Thoracic aorta (tissue), 2 donors: ENCODE measurements around the gene CDKN2D. TPM values are rescaled to one million over a fixed set of nuclear protein-coding genes. Genes with fewer than 3 reads are reported as not detected.
A peak's percentile ranks its signal among the peaks of the same experiment; 100 is the strongest.
"Not testable (repeated sequence)": the region's sequence is repeated elsewhere in the genome, so short reads cannot be mapped to it uniquely, and the experiment has no call there.

ENCODE experiments used
- ATAC-seq: fragments of 150-250 bp; one replicate; pipeline ENCODE4 v1.8.0; 2017; ENCODE audit warnings: low read depth; ENCODE audit not compliant: insufficient number of reproducible peaks, low FRiP score
- DNase-seq: peaks from one replicate; pipeline ENCODE4 v3.0.0-alpha.2; 2020; ENCODE audit warnings: low spot score
- H3K27ac ChIP-seq, 2 donors: fragments of 200-600 bp; sonication (generic); 1 replicate in 1 of 2; 2 replicates in 1 of 2; pipeline ENCODE4 v1.5.1; 2016; ENCODE audit warnings: mild to moderate bottlenecking in 2 of 2, moderate library complexity in 2 of 2
- H3K27me3 ChIP-seq: fragments of 200-600 bp; sonication (generic); replicated peaks from 2 replicates; pipeline ENCODE4 v1.6.0; 2016; ENCODE audit warnings: mild to moderate bottlenecking; ENCODE audit not compliant: insufficient read depth
- H3K36me3 ChIP-seq: fragments of 200-600 bp; sonication (generic); one replicate; pipeline ENCODE4 v1.5.1; 2016
- H3K4me1 ChIP-seq, 2 donors: fragments of 200-600 bp; sonication (generic); 1 replicate in 1 of 2; 2 replicates in 1 of 2; pipeline versions ENCODE4 v1.5.1 to v1.6.0; 2016; ENCODE audit warnings: low read depth in 2 of 2, mild to moderate bottlenecking in 1 of 2; ENCODE audit not compliant: control insufficient read depth in 1 of 2
- H3K4me3 ChIP-seq: fragments of 200-600 bp; sonication (generic); 2 replicates; pipeline ENCODE4 v1.5.1; 2016; ENCODE audit warnings: mild to moderate bottlenecking
- H3K9me3 ChIP-seq: fragments of 200-600 bp; sonication (generic); 2 replicates; pipeline ENCODE4 v1.5.1; 2016
- total RNA-seq, 2 donors: library from RNA; depleted of rRNA; stranded (reverse); fragments of >200 nt; gene quantifications; one replicate each; pipeline versions ENCODE4 v1.1.0 to v1.2.3, GENCODE V29; 2016
- TF ChIP-seq, protein P1 (sequence below): fragments of 200-600 bp; sonication (generic); IDR thresholded peaks from one replicate; pipeline ENCODE4 v1.5.1; 2019; ENCODE audit warnings: antibody characterized with exemption

CDKN2D gene
- total RNA-seq, 2 donors from 2014 or later, result 16.2 to 21.0 TPM

DNA sequence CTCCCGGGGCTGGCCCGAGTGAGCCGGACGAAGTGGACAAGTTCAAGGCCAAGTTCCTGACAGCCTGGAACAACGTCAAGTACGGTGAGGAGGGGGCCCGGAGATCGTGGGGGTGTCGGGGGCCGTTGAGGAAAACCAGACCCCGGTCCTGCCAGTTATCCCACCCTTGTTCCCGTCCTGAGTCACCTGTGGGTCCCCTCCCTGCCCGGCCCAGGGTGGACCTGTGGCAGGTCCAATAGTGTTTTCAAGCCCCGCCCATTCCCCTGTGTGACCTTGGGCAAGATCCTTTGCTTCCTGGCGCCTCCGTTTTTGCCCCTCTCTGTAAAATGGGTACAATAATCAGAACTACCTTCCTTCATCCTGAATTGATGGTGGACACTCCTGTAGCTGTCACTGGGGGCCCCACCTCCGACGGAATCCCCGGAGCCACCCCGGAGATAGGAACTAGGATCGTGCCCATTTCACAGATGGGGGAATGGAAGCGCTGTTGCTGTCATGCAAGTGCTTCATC lies 24.5 kb downstream of the CDKN2D start:
- DNase-seq (no peak), ATAC-seq (no peak)
- TF ChIP-seq, protein P1, sequence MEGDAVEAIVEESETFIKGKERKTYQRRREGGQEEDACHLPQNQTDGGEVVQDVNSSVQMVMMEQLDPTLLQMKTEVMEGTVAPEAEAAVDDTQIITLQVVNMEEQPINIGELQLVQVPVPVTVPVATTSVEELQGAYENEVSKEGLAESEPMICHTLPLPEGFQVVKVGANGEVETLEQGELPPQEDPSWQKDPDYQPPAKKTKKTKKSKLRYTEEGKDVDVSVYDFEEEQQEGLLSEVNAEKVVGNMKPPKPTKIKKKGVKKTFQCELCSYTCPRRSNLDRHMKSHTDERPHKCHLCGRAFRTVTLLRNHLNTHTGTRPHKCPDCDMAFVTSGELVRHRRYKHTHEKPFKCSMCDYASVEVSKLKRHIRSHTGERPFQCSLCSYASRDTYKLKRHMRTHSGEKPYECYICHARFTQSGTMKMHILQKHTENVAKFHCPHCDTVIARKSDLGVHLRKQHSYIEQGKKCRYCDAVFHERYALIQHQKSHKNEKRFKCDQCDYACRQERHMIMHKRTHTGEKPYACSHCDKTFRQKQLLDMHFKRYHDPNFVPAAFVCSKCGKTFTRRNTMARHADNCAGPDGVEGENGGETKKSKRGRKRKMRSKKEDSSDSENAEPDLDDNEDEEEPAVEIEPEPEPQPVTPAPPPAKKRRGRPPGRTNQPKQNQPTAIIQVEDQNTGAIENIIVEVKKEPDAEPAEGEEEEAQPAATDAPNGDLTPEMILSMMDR, result no peak
- peaks cover 12 to 18% of the 10 kb centered on the region in 2 donors for H3K4me1 ChIP-seq
- peak overlapping the region; percentile 98 for H3K4me3 ChIP-seq
- H3K27me3 ChIP-seq, result no peaks in the 10 kb centered on the region
- no peaks in the 10 kb centered on the region for H3K9me3 ChIP-seq
- peak overlapping the region; percentile 81 to 82 for H3K27ac ChIP-seq
- peaks cover 11% of the 10 kb centered on the region for H3K36me3 ChIP-seq

DNA sequence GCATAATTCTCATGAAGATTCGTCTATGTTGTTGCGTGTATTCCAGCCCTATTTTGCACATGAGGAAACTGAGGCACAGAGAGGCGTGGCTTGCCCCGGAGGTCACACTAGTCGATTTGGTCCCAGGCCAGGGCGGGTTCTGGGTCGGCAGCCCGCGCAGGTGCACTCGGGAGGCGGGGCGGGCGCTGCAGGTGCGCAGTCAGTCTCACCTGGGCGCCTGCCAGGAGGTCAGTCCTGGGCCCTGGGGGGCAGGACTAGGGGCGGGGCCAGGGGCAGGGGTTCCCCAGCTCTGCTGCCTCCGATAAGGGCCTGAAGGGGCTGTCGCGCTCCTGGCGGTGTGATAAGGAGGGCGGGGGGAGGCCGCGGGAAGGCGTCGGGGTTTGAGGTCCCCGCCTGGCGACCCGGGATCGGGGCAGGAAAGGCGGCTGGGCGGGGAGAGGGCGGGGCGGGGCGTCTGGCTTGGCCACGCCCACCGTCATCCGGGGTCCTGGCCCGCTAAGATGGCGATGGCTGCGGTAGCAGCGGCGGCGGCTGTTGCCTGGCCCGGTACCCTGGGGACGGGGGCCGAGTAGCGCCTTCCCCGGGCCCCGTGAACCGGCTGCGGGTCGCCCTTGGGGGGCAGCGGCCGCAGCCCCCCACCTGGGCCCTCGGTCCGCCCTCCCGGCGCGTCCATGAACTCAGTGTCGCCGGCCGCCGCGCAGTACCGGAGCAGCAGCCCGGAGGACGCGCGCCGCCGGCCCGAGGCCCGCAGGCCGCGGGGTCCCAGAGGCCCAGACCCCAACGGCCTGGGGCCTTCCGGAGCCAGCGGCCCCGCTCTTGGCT lies 25.1 kb downstream of the CDKN2D start, which contains the start of gene ATG4D:
Gene ATG4D (plus strand): TSS at position 485 of the 822 bp plus-strand sequence. CDS start 187 bp downstream, at position 672.
- Histone ChIP-seq H3K27ac (peak within 1 kb of the TSS; percentile 81 to 82), H3K4me3 (peak within 1 kb of the TSS; percentile 98)
- TF ChIP-seq, protein P1, result no peak

GRCh38 chr19:10543059-10543419 lies 25.7 kb downstream of the CDKN2D start:
- Histone ChIP-seq H3K36me3 (peaks cover 5% of the 10 kb centered on the region), H3K27ac (no peak overlapping the region), H3K4me1 (peaks cover 12 to 18% of the 10 kb centered on the region in 2 donors), H3K4me3 (peak overlapping the region; percentile 98), H3K27me3 (no peaks in the 10 kb centered on the region), H3K9me3 (no peaks in the 10 kb centered on the region)
- ATAC-seq (no peak), DNase-seq (no peak)
- TF ChIP-seq, protein P1, result no peak

More for the DNA sequence above, 25.1 kb downstream of the CDKN2D start, which contains the start of gene ATG4D:
- peak; percentile 84 for ATAC-seq
- Histone ChIP-seq H3K4me1 (peaks cover 12 to 18% of the 10 kb centered on the region in 2 donors), H3K9me3 (no peaks in the 10 kb centered on the region), H3K27me3 (no peaks in the 10 kb centered on the region), H3K36me3 (peaks cover 5% of the 10 kb centered on the region)
- DNase-seq, result no peak

GRCh38 chr19:10539016-10539415 lies 29.8 kb downstream of the CDKN2D start:
- not testable (repeated sequence) for H3K27me3 ChIP-seq, ATAC-seq, H3K27ac ChIP-seq, H3K36me3 ChIP-seq, DNase-seq, H3K4me3 ChIP-seq, H3K4me1 ChIP-seq, H3K9me3 ChIP-seq

DNA sequence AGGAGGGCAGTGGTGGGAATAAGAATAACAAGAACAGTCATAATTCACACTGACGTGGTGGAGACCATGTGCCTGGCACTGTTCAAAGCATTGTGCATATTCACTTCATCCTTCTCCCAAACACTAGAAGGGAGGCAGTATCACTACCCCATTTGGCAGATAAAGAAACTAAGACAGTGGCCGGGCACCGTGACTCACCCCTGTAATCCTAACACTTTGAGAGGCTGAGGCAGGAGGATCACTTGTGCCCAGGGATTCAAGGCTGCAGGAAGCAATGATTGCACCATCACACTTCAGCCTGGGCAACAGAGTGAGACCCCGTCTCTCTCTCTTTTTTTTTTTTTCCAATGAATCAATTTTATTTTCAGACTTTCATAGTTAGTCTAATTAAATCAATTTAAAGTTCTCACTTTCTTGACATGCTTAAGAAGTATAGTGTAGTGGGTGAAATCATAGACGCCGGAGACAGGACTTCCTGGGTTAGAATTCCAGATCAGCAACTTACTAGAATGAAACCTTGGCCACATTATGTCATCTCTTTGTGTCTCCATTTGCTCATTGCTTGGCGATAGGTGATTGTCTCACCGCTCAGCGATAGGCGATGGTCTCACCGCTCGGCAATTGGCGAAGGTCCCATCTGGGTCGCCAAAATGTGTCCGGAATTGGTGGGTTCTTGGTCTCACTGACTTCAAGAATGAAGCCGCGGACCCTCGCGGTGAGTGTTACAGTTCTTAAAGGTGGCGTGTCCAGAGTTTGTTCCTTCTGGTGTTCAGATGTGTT lies 30.4 kb downstream of the CDKN2D start:
- Histone ChIP-seq H3K27me3 (no peaks in the 10 kb centered on the region), H3K36me3 (no peaks in the 10 kb centered on the region), H3K4me1 (peaks cover 3 to 7% of the 10 kb centered on the region in 2 donors), H3K4me3 (no peak overlapping the region), H3K9me3 (no peaks in the 10 kb centered on the region), H3K27ac (no peak overlapping the region)
- ATAC-seq (no peak), DNase-seq (no peak)
- TF ChIP-seq, protein P1, result no peak
